WTC11 (cell line): ENCODE measurements around the gene TBL1X. TPM values are rescaled to one million over a fixed set of nuclear protein-coding genes. Genes with fewer than 3 reads are reported as not detected.

ENCODE experiments used
- ATAC-seq: fragments of 200-7000 bp; cut with Tn5 transposase; 2 replicates; pipeline ENCODE4 v1.10.0; 2021; ENCODE audit warnings: mild to moderate bottlenecking, moderate library complexity
- CTCF ChIA-PET: fragments of 300-600 bp; sonication (Branson Sonifier 250); formaldehyde crosslinking; loops from one replicate; lab custom pipeline; 2021; ENCODE audit warnings: antibody characterized with exemption; lab: Charles Lee
- POLR2A ChIA-PET: fragments of 350-600 bp; sonication (Branson Sonifier 250); formaldehyde crosslinking; loops from one replicate; lab custom pipeline; 2021; ENCODE audit warnings: antibody characterized with exemption; lab: Charles Lee
- DNase-seq: peaks from one replicate; pipeline ENCODE4 v3.0.0; 2021; ENCODE audit warnings: low spot score
- H3K27ac Mint-ChIP-seq: 2 replicates; pipeline ENCODE4 v1.8.0; 2021; ENCODE audit warnings: mixed read lengths
- H3K27me3 Mint-ChIP-seq: 2 replicates; pipeline ENCODE4 v1.8.0; 2021; ENCODE audit warnings: low read depth, mild to moderate bottlenecking, moderate library complexity, mixed read lengths
- H3K36me3 Mint-ChIP-seq: 2 replicates; pipeline ENCODE4 v1.8.0; 2021; ENCODE audit warnings: mixed read lengths
- H3K4me1 Mint-ChIP-seq: 2 replicates; pipeline ENCODE4 v1.8.0; 2022; ENCODE audit warnings: mixed read lengths
- H3K4me3 Mint-ChIP-seq: 2 replicates; pipeline ENCODE4 v1.8.0; 2021; ENCODE audit warnings: mild to moderate bottlenecking, moderate library complexity, mixed read lengths
- H3K9me3 Mint-ChIP-seq: 2 replicates; pipeline ENCODE4 v1.8.0; 2021; ENCODE audit warnings: mixed read lengths
- ATF1 ChIP-seq: sonication (generic); formaldehyde crosslinking; IDR thresholded peaks from 2 replicates; pipeline ENCODE4 v1.8.1; 2023; ENCODE audit warnings: mild to moderate bottlenecking, moderate library complexity, missing genetic modification reagents
- CBFB ChIP-seq: sonication (generic); formaldehyde crosslinking; IDR thresholded peaks from 2 replicates; pipeline ENCODE4 v1.8.1; 2022; ENCODE audit warnings: mild to moderate bottlenecking, low read depth, missing genetic modification reagents
- ELF4 ChIP-seq: sonication (generic); formaldehyde crosslinking; IDR thresholded peaks from 2 replicates; pipeline ENCODE4 v1.8.1; 2022; ENCODE audit warnings: low read depth, mild to moderate bottlenecking, moderate library complexity, missing genetic modification reagents
- KAT7 ChIP-seq: sonication (generic); formaldehyde crosslinking; IDR thresholded peaks from 2 replicates; pipeline ENCODE4 v1.8.1; 2023; ENCODE audit warnings: missing genetic modification reagents, mild to moderate bottlenecking, borderline replicate concordance
- MXD4 ChIP-seq: fragments of 250-450 bp; sonication (Bioruptor Pico); IDR thresholded peaks from 2 replicates; pipeline ENCODE4 v1.8.0; 2021; ENCODE audit warnings: mild to moderate bottlenecking, moderate library complexity, borderline replicate concordance
- SMAD4 ChIP-seq: sonication (generic); formaldehyde crosslinking; IDR thresholded peaks from 2 replicates; pipeline ENCODE4 v1.8.0; 2022; ENCODE audit warnings: mild to moderate bottlenecking, missing genetic modification reagents
- TCF7 ChIP-seq: sonication (generic); formaldehyde crosslinking; IDR thresholded peaks from 2 replicates; pipeline ENCODE4 v1.8.0; 2022; ENCODE audit warnings: mild to moderate bottlenecking, low read depth, missing genetic modification reagents, moderate library complexity
- total RNA-seq: library from RNA; stranded (reverse); gene quantifications from 3 replicates; pipeline ENCODE4 v1.2.3, GENCODE V29; 2021
- TF ChIP-seq, protein P1 (sequence below): fragments of 250-450 bp; sonication (Bioruptor Pico); IDR thresholded peaks from 2 replicates; pipeline ENCODE4 v1.8.0; 2021; ENCODE audit warnings: mild to moderate bottlenecking
- TF ChIP-seq, protein P2 (sequence below): sonication (generic); formaldehyde crosslinking; IDR thresholded peaks from 2 replicates; pipeline ENCODE4 v1.8.1; 2022; ENCODE audit warnings: mild to moderate bottlenecking, moderate library complexity, missing genetic modification reagents
- TF ChIP-seq, protein P3 (sequence below): sonication (generic); formaldehyde crosslinking; IDR thresholded peaks from 2 replicates; pipeline ENCODE4 v1.8.1; 2022; ENCODE audit warnings: missing genetic modification reagents, borderline replicate concordance
- TF ChIP-seq, protein P4 (sequence below): sonication (generic); formaldehyde crosslinking; IDR thresholded peaks from 2 replicates; pipeline ENCODE4 v1.8.0; 2023; ENCODE audit warnings: mild to moderate bottlenecking, missing genetic modification reagents
- TF ChIP-seq, protein P5 (sequence below): fragments of 250-450 bp; sonication (Bioruptor Pico); IDR thresholded peaks from 2 replicates; pipeline ENCODE4 v1.9.0; 2021; ENCODE audit warnings: mild to moderate bottlenecking

The TBL1X gene
- total RNA-seq, 1 experiment from 2014 or later, result 27.7 TPM

DNA sequence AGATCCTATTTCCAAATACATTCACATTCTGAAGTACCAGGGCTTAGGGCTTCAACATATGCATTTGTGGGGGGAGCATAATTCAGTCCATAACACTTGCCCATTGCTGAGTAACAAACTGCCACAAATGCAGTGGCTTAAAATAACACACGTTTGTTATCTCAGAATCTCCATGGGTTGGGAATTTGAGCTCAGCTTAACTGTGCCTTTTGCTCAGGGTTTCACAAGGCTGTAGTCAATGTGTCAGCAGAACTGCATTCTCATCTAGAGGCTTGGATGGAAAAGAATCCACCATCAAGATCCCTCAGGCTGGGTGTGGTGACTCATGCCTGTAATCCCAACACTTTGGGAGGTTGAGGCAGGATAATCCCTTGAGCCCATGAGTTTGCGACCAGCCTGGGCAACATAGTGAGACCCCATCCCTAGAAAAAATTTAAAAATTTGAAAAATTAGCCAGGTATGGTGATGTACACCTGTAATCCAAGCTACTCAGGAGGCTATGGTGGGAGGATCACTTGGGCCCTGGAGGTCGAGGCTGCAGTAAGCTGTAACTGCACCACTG is 25.8 kb upstream of the TBL1X start:
- H3K27ac Mint-ChIP-seq, result no peak overlapping the region
- H3K27me3 Mint-ChIP-seq, result no peaks in the 10 kb centered on the region
- no peak for TF ChIP-seq CBFB (CRISPR knock-in tag)
- TF ChIP-seq MXD4 (CRISPR knock-in tag), result no peak
- no peaks in the 10 kb centered on the region for H3K36me3 Mint-ChIP-seq
- DNase-seq (no peak), ATAC-seq (no peak)
- H3K4me3 Mint-ChIP-seq, result no peak overlapping the region
- POLR2A ChIA-PET, result no interaction called here
- CTCF ChIA-PET, result no interaction called here
- no peaks in the 10 kb centered on the region for H3K4me1 Mint-ChIP-seq
- H3K9me3 Mint-ChIP-seq, result no peaks in the 10 kb centered on the region

DNA sequence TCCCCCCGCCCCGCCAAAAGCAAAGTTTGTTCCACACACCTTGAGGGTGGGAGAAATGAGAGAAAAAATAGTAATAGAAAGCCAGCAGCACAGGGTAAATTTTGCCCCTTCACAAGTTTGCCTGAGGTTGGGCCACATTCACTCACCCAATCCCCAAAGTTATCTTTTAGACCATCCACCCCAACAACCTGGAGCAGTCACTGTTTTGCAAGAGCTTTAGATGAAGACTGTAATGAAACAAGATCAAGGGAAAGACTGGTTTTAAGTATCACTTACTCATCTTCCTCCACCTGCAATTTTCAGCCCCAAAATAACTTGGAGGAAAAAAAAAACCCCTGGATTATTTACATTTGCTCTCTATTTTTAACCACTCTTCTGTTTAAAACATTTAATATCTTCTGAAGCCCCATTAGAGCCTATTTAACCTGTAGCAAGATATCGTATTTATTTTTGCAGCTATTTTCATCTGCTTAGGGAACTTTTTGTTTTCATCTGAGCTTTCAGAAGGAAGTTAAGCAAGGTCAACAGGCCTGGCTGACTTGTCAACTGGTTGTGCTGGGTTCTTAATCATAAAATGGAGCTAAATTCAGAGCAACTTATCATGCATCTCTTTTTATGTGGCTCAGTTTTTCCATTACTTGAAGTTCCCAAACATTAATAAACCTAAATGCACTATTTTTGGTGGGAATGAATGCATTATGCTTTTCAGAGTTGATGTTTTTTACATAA is 24.6 kb upstream of the TBL1X start:
- H3K4me1 Mint-ChIP-seq, result peaks cover 7% of the 10 kb centered on the region
- no peaks in the 10 kb centered on the region for H3K9me3 Mint-ChIP-seq
- H3K27me3 Mint-ChIP-seq, result no peaks in the 10 kb centered on the region
- DNase-seq (no peak), ATAC-seq (no peak)
- no peaks in the 10 kb centered on the region for H3K36me3 Mint-ChIP-seq
- H3K4me3 Mint-ChIP-seq, result no peak overlapping the region
- ChIA-PET POLR2A (no interaction called here), CTCF (no interaction called here)
- H3K27ac Mint-ChIP-seq, result no peak overlapping the region
- TF ChIP-seq TCF7 (no peak), SMAD4 (no peak), KAT7 (CRISPR knock-in tag) (no peak), MXD4 (CRISPR knock-in tag) (no peak)
- TF ChIP-seq, protein P1, sequence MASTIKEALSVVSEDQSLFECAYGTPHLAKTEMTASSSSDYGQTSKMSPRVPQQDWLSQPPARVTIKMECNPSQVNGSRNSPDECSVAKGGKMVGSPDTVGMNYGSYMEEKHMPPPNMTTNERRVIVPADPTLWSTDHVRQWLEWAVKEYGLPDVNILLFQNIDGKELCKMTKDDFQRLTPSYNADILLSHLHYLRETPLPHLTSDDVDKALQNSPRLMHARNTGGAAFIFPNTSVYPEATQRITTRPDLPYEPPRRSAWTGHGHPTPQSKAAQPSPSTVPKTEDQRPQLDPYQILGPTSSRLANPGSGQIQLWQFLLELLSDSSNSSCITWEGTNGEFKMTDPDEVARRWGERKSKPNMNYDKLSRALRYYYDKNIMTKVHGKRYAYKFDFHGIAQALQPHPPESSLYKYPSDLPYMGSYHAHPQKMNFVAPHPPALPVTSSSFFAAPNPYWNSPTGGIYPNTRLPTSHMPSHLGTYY, result no peak
- TF ChIP-seq, protein P2, sequence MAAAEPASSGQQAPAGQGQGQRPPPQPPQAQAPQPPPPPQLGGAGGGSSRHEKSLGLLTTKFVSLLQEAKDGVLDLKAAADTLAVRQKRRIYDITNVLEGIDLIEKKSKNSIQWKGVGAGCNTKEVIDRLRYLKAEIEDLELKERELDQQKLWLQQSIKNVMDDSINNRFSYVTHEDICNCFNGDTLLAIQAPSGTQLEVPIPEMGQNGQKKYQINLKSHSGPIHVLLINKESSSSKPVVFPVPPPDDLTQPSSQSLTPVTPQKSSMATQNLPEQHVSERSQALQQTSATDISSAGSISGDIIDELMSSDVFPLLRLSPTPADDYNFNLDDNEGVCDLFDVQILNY (CRISPR knock-in tag), result no peak
- TF ChIP-seq, protein P3, sequence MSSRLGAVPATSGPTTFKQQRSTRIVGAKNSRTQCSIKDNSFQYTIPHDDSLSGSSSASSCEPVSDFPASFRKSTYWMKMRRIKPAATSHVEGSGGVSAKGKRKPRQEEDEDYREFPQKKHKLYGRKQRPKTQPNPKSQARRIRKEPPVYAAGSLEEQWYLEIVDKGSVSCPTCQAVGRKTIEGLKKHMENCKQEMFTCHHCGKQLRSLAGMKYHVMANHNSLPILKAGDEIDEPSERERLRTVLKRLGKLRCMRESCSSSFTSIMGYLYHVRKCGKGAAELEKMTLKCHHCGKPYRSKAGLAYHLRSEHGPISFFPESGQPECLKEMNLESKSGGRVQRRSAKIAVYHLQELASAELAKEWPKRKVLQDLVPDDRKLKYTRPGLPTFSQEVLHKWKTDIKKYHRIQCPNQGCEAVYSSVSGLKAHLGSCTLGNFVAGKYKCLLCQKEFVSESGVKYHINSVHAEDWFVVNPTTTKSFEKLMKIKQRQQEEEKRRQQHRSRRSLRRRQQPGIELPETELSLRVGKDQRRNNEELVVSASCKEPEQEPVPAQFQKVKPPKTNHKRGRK (CRISPR knock-in tag), result no peak
- TF ChIP-seq, protein P4, sequence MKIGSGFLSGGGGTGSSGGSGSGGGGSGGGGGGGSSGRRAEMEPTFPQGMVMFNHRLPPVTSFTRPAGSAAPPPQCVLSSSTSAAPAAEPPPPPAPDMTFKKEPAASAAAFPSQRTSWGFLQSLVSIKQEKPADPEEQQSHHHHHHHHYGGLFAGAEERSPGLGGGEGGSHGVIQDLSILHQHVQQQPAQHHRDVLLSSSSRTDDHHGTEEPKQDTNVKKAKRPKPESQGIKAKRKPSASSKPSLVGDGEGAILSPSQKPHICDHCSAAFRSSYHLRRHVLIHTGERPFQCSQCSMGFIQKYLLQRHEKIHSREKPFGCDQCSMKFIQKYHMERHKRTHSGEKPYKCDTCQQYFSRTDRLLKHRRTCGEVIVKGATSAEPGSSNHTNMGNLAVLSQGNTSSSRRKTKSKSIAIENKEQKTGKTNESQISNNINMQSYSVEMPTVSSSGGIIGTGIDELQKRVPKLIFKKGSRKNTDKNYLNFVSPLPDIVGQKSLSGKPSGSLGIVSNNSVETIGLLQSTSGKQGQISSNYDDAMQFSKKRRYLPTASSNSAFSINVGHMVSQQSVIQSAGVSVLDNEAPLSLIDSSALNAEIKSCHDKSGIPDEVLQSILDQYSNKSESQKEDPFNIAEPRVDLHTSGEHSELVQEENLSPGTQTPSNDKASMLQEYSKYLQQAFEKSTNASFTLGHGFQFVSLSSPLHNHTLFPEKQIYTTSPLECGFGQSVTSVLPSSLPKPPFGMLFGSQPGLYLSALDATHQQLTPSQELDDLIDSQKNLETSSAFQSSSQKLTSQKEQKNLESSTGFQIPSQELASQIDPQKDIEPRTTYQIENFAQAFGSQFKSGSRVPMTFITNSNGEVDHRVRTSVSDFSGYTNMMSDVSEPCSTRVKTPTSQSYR, result no peak
- TF ChIP-seq, protein P5, sequence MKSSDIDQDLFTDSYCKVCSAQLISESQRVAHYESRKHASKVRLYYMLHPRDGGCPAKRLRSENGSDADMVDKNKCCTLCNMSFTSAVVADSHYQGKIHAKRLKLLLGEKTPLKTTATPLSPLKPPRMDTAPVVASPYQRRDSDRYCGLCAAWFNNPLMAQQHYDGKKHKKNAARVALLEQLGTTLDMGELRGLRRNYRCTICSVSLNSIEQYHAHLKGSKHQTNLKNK (CRISPR knock-in tag), result no peak
- TF ChIP-seq, all 79 proteins: peak for 0

DNA sequence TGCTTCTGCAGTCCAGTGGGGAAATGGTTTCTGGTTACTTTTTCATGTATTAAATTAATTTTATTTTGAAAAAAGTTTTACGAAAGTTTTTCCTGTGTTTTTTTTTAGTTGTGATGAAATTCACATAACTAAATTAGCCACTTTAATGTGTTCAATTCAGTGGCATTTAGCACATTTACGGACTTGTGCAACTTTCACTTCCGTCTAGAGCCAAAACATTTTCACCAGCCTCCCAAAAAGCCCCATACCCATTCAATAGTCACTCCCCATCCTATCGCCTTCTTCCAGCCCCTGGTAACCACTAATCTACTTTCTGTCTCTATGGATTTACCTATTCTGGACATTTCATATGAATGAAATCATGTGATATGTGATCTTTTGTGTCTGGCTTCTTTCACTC is 22.8 kb upstream of the TBL1X start:
- H3K36me3 Mint-ChIP-seq, result no peaks in the 10 kb centered on the region
- H3K27me3 Mint-ChIP-seq, result no peaks in the 10 kb centered on the region
- ATAC-seq, result no peak
- no peak for DNase-seq
- ChIA-PET POLR2A (no interaction called here), CTCF (no interaction called here)
- no peaks in the 10 kb centered on the region for H3K9me3 Mint-ChIP-seq
- no peak for TF ChIP-seq ATF1 (CRISPR knock-in tag)
- TF ChIP-seq ELF4 (CRISPR knock-in tag), result no peak
- TF ChIP-seq, all 79 proteins: peak for 0
- Mint-ChIP-seq H3K4me1 (peaks cover 7% of the 10 kb centered on the region), H3K27ac (no peak overlapping the region), H3K4me3 (no peak overlapping the region)
